Loucy (cell line): ENCODE results near the gene NHP2.

Experiments used
- H2AFZ ChIP-seq: fragments of 200-600 bp; sonication (generic); 2 replicates; pipeline ENCODE4 v1.6.0; 2016; ENCODE audit warnings: antibody characterized with exemption, mild to moderate bottlenecking, low read length, moderate library complexity
- H3F3A ChIP-seq: fragments of 200-600 bp; 2 replicates; pipeline ENCODE4 v1.6.0; 2016; ENCODE audit warnings: antibody characterized with exemption, low read depth, mild to moderate bottlenecking
- H3K27me3 ChIP-seq: fragments of 200-600 bp; sonication (generic); 2 replicates; pipeline ENCODE4 v1.6.1; 2014; ENCODE audit warnings: low read length, mild to moderate bottlenecking; ENCODE audit not compliant: insufficient read depth, poor library complexity, severe bottlenecking
- H3K36me3 ChIP-seq: fragments of 200-600 bp; sonication (generic); 2 replicates; pipeline ENCODE4 v1.6.1; 2016; ENCODE audit warnings: low read length; ENCODE audit not compliant: insufficient read depth
- H3K4me1 ChIP-seq: fragments of 200-600 bp; sonication (generic); 2 replicates; pipeline ENCODE4 v1.5.1; 2014; ENCODE audit warnings: low read length, mild to moderate bottlenecking; ENCODE audit not compliant: insufficient read depth, poor library complexity, severe bottlenecking
- H3K4me2 ChIP-seq: fragments of 200-600 bp; sonication (generic); 2 replicates; pipeline ENCODE4 v1.6.0; 2014; ENCODE audit warnings: antibody characterized with exemption, low read length, low read depth, mild to moderate bottlenecking; ENCODE audit not compliant: poor library complexity, severe bottlenecking
- H3K4me3 ChIP-seq: fragments of 200-600 bp; sonication (generic); 2 replicates; pipeline ENCODE4 v1.5.1; 2014; ENCODE audit warnings: low read length, mild to moderate bottlenecking, mixed read lengths; ENCODE audit not compliant: poor library complexity, severe bottlenecking
- H3K79me2 ChIP-seq: fragments of 200-600 bp; sonication (generic); 2 replicates; pipeline ENCODE4 v1.6.1; 2014; ENCODE audit warnings: low read length; ENCODE audit not compliant: insufficient read depth
- H3K9ac ChIP-seq: fragments of 200-600 bp; sonication (generic); 2 replicates; pipeline ENCODE4 v1.6.0; 2014; ENCODE audit warnings: mild to moderate bottlenecking, low read depth, low read length, moderate library complexity; ENCODE audit not compliant: poor library complexity, severe bottlenecking
- H3K9me2 ChIP-seq: fragments of 200-600 bp; sonication (generic); replicated peaks from 2 replicates; pipeline ENCODE4 v1.6.1; 2016; ENCODE audit warnings: low read depth, low read length, mixed read lengths
- H3K9me3 ChIP-seq: fragments of 200-600 bp; sonication (generic); 2 replicates; pipeline ENCODE4 v1.6.1; 2014; ENCODE audit warnings: mild to moderate bottlenecking, antibody characterized with exemption, low read length, low read depth; ENCODE audit not compliant: insufficient read depth
- H4K20me1 ChIP-seq: fragments of 200-600 bp; sonication (generic); 2 replicates; pipeline ENCODE4 v1.6.0; 2014; ENCODE audit warnings: antibody characterized with exemption, low read length, mild to moderate bottlenecking; ENCODE audit not compliant: insufficient read depth, poor library complexity, severe bottlenecking
- CTCF ChIP-seq: fragments of 200-600 bp; sonication (generic); conservative IDR thresholded peaks from 2 replicates; pipeline ENCODE4 v1.5.1; 2014; ENCODE audit warnings: mild to moderate bottlenecking, antibody characterized with exemption, low read length
- EZH2phosphoT487 ChIP-seq: fragments of 200-600 bp; IDR thresholded peaks from 2 replicates; pipeline ENCODE4 v1.6.1; 2018; ENCODE audit warnings: antibody characterized with exemption, mild to moderate bottlenecking, moderate library complexity, borderline replicate concordance

The NHP2 gene

GRCh38 chr5:178153530-178154340 is at the start of gene NHP2:
Gene NHP2 (minus strand): TSS chr5:178153885. CDS start chr5:178153817, 68 bp downstream.
- peak within 1 kb of the TSS; percentile 78 for H3K9ac ChIP-seq
- no peak for TF ChIP-seq EZH2phosphoT487
- TF ChIP-seq CTCF = no peak
- H3K9me2 ChIP-seq = no peaks in the 10 kb centered on the region
- H4K20me1 ChIP-seq = peaks cover 13% of the 10 kb centered on the region
- no peaks in the 10 kb centered on the region for H3K27me3 ChIP-seq
- peak within 1 kb of the TSS; percentile 55; the same call in 1 of the 2 replicates for H2AFZ ChIP-seq
- H3K9me3 ChIP-seq = no peaks in the 10 kb centered on the region
- H3K4me1 ChIP-seq = peaks cover 7% of the 10 kb centered on the region
- peak within 1 kb of the TSS; percentile 85 for H3K4me3 ChIP-seq
- no peaks in the 10 kb centered on the region; the same call in 1 of the 2 replicates for H3K36me3 ChIP-seq
- H3K4me2 ChIP-seq = peak within 1 kb of the TSS; percentile 85
- H3K79me2 ChIP-seq = peaks cover 19% of the 10 kb centered on the region
- no peaks in the 10 kb centered on the region for H3F3A ChIP-seq

GRCh38 chr5:178202541-178202940 is 48.9 kb upstream of the NHP2 start:
- Histone ChIP-seq H3F3A (no peaks in the 10 kb centered on the region), H4K20me1 (peaks cover 23% of the 10 kb centered on the region), H3K4me2 (no peak overlapping the region), H3K9ac (no peak overlapping the region), H3K9me3 (no peaks in the 10 kb centered on the region), H3K4me3 (no peak overlapping the region), H2AFZ (no peak overlapping the region), H3K27me3 (no peaks in the 10 kb centered on the region), H3K9me2 (no peaks in the 10 kb centered on the region), H3K79me2 (peaks cover 42% of the 10 kb centered on the region), H3K36me3 (peaks cover 22% of the 10 kb centered on the region; the same call in 1 of the 2 replicates), H3K4me1 (peaks cover 3% of the 10 kb centered on the region)
- TF ChIP-seq CTCF (no peak), EZH2phosphoT487 (no peak)

- no peak overlapping the region for H3K4me2 ChIP-seq
- H2AFZ ChIP-seq = no peak overlapping the region
- peaks cover 3% of the 10 kb centered on the region for H3K4me1 ChIP-seq
Observed at GRCh38 chr5:178201927-178202235, 48.2 kb upstream of the NHP2 start.

More at GRCh38 chr5:178201927-178202235, 48.2 kb upstream of the NHP2 start:
- no peaks in the 10 kb centered on the region for H3F3A ChIP-seq
- H3K79me2 ChIP-seq = peaks cover 35% of the 10 kb centered on the region
- no peaks in the 10 kb centered on the region for H3K9me2 ChIP-seq
- no peak for TF ChIP-seq CTCF
- TF ChIP-seq EZH2phosphoT487 = no peak
- no peak overlapping the region for H3K9ac ChIP-seq
- peaks cover 17% of the 10 kb centered on the region for H4K20me1 ChIP-seq
- H3K9me3 ChIP-seq = no peaks in the 10 kb centered on the region
- peaks cover 15% of the 10 kb centered on the region; the same call in 1 of the 2 replicates for H3K36me3 ChIP-seq
- no peak overlapping the region for H3K4me3 ChIP-seq
- no peaks in the 10 kb centered on the region for H3K27me3 ChIP-seq
